GM23338 (cell line): ENCODE data around the gene KCNK10.

Source experiments
- CREB1 ChIP-seq: fragments of 250-450 bp; sonication (Bioruptor Pico); IDR thresholded peaks from 2 replicates; pipeline ENCODE4 v1.5.0; 2020; ENCODE audit warnings: low read depth, mild to moderate bottlenecking, moderate library complexity
- EZH2 ChIP-seq: fragments of 200-600 bp; sonication (generic); IDR thresholded peaks from one replicate; pipeline ENCODE4 v1.8.0; 2017; ENCODE audit warnings: antibody characterized with exemption, mild to moderate bottlenecking, low read depth; ENCODE audit not compliant: unreplicated experiment
- EZH2phosphoT487 ChIP-seq: fragments of 200-600 bp; sonication (generic); IDR thresholded peaks from one replicate; pipeline ENCODE4 v1.8.1; 2018; ENCODE audit warnings: antibody characterized with exemption; ENCODE audit not compliant: unreplicated experiment
- JUNB ChIP-seq: IDR thresholded peaks from one replicate; pipeline ENCODE4 v1.6.1; 2016; ENCODE audit warnings: antibody characterized with exemption; ENCODE audit not compliant: unreplicated experiment
- POLR2AphosphoS5 ChIP-seq: IDR thresholded peaks from 2 replicates; pipeline ENCODE4 v1.6.1; 2016; ENCODE audit warnings: antibody characterized with exemption, low read depth
- REST ChIP-seq: IDR thresholded peaks from one replicate; pipeline ENCODE4 v1.6.1; 2018; ENCODE audit warnings: antibody characterized with exemption; ENCODE audit not compliant: unreplicated experiment
- ZNF114 ChIP-seq: fragments of 250-450 bp; sonication (Bioruptor Pico); IDR thresholded peaks from 2 replicates; pipeline ENCODE4 v1.5.0; 2020; ENCODE audit warnings: mild to moderate bottlenecking, moderate library complexity
- ZNF331 ChIP-seq: fragments of 250-450 bp; sonication (Bioruptor Pico); IDR thresholded peaks from 2 replicates; pipeline ENCODE4 v1.5.0; 2020; ENCODE audit warnings: low read depth, mild to moderate bottlenecking, moderate library complexity
- TF ChIP-seq, protein P1 (sequence below), 2 experiments: fragments of 200-600 bp in 1 of 2; sonication (generic) in 1 of 2; conservative IDR thresholded peaks; 2 replicates each; pipeline versions ENCODE4 v1.5.1 to v1.6.1; 2016 to 2017; ENCODE audit warnings: antibody characterized with exemption in 2 of 2, low read depth in 2 of 2, mild to moderate bottlenecking in 2 of 2, moderate library complexity in 1 of 2
- TF ChIP-seq, protein P2 (sequence below): fragments of 250-450 bp; sonication (Bioruptor Pico); IDR thresholded peaks from 2 replicates; pipeline ENCODE4 v1.5.0; 2020; ENCODE audit warnings: mild to moderate bottlenecking, moderate library complexity
- TF ChIP-seq, protein P3 (sequence below): IDR thresholded peaks from 2 replicates; pipeline ENCODE4 v1.6.1; 2016; ENCODE audit warnings: antibody characterized with exemption

DNA sequence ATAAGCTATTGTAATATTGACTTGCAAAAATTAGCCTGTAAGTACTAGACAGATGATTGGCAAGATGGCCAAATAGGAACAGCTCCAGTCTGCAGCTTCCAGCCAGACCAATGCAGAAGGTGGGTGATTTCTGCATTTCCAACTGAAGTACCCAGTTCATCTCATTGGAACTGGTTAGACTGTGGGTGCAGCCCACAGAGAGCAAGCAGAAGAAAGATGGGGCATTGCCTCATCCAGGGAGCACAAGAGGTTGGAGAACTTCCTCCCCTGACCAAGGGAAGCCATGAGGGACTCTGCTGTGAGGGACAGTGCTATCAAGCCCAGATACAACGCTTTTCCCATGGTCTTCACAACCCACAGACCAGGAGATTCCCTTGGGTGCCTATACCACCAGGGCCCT is 46.4 kb upstream of the KCNK10 start:
- TF ChIP-seq, protein P1, sequence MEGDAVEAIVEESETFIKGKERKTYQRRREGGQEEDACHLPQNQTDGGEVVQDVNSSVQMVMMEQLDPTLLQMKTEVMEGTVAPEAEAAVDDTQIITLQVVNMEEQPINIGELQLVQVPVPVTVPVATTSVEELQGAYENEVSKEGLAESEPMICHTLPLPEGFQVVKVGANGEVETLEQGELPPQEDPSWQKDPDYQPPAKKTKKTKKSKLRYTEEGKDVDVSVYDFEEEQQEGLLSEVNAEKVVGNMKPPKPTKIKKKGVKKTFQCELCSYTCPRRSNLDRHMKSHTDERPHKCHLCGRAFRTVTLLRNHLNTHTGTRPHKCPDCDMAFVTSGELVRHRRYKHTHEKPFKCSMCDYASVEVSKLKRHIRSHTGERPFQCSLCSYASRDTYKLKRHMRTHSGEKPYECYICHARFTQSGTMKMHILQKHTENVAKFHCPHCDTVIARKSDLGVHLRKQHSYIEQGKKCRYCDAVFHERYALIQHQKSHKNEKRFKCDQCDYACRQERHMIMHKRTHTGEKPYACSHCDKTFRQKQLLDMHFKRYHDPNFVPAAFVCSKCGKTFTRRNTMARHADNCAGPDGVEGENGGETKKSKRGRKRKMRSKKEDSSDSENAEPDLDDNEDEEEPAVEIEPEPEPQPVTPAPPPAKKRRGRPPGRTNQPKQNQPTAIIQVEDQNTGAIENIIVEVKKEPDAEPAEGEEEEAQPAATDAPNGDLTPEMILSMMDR (conservative IDR thresholded peaks at IDR 0.05; ENCODE audit: low read depth in 2 of 2) = no peak
- no peak for TF ChIP-seq EZH2
- TF ChIP-seq ZNF331 (CRISPR knock-in tag) = no peak
- TF ChIP-seq POLR2AphosphoS5 = no peak
- no peak for TF ChIP-seq EZH2phosphoT487
- TF ChIP-seq CREB1 (CRISPR knock-in tag) = no peak
- TF ChIP-seq, protein P2, sequence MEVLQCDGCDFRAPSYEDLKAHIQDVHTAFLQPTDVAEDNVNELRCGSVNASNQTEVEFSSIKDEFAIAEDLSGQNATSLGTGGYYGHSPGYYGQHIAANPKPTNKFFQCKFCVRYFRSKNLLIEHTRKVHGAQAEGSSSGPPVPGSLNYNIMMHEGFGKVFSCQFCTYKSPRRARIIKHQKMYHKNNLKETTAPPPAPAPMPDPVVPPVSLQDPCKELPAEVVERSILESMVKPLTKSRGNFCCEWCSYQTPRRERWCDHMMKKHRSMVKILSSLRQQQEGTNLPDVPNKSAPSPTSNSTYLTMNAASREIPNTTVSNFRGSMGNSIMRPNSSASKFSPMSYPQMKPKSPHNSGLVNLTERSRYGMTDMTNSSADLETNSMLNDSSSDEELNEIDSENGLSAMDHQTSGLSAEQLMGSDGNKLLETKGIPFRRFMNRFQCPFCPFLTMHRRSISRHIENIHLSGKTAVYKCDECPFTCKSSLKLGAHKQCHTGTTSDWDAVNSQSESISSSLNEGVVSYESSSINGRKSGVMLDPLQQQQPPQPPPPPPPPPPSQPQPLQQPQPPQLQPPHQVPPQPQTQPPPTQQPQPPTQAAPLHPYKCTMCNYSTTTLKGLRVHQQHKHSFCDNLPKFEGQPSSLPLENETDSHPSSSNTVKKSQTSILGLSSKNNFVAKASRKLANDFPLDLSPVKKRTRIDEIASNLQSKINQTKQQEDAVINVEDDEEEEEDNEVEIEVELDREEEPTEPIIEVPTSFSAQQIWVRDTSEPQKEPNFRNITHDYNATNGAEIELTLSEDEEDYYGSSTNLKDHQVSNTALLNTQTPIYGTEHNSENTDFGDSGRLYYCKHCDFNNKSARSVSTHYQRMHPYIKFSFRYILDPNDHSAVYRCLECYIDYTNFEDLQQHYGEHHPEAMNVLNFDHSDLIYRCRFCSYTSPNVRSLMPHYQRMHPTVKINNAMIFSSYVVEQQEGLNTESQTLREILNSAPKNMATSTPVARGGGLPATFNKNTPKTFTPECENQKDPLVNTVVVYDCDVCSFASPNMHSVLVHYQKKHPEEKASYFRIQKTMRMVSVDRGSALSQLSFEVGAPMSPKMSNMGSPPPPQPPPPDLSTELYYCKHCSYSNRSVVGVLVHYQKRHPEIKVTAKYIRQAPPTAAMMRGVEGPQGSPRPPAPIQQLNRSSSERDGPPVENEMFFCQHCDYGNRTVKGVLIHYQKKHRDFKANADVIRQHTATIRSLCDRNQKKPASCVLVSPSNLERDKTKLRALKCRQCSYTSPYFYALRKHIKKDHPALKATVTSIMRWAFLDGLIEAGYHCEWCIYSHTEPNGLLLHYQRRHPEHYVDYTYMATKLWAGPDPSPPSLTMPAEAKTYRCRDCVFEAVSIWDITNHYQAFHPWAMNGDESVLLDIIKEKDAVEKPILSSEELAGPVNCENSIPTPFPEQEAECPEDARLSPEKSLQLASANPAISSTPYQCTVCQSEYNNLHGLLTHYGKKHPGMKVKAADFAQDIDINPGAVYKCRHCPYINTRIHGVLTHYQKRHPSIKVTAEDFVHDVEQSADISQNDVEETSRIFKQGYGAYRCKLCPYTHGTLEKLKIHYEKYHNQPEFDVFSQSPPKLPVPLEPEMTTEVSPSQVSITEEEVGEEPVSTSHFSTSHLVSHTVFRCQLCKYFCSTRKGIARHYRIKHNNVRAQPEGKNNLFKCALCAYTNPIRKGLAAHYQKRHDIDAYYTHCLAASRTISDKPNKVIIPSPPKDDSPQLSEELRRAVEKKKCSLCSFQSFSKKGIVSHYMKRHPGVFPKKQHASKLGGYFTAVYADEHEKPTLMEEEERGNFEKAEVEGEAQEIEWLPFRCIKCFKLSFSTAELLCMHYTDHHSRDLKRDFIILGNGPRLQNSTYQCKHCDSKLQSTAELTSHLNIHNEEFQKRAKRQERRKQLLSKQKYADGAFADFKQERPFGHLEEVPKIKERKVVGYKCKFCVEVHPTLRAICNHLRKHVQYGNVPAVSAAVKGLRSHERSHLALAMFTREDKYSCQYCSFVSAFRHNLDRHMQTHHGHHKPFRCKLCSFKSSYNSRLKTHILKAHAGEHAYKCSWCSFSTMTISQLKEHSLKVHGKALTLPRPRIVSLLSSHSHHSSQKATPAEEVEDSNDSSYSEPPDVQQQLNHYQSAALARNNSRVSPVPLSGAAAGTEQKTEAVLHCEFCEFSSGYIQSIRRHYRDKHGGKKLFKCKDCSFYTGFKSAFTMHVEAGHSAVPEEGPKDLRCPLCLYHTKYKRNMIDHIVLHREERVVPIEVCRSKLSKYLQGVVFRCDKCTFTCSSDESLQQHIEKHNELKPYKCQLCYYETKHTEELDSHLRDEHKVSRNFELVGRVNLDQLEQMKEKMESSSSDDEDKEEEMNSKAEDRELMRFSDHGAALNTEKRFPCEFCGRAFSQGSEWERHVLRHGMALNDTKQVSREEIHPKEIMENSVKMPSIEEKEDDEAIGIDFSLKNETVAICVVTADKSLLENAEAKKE (CRISPR knock-in tag) = no peak
- TF ChIP-seq, protein P3, sequence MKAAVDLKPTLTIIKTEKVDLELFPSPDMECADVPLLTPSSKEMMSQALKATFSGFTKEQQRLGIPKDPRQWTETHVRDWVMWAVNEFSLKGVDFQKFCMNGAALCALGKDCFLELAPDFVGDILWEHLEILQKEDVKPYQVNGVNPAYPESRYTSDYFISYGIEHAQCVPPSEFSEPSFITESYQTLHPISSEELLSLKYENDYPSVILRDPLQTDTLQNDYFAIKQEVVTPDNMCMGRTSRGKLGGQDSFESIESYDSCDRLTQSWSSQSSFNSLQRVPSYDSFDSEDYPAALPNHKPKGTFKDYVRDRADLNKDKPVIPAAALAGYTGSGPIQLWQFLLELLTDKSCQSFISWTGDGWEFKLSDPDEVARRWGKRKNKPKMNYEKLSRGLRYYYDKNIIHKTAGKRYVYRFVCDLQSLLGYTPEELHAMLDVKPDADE = no peak
- no peak for TF ChIP-seq JUNB
- no peak for TF ChIP-seq REST
- TF ChIP-seq ZNF114 (CRISPR knock-in tag) = no peak
